ENCODE results near the gene SLC25A3. TPM values are rescaled to one million over a fixed set of nuclear protein-coding genes. Genes with fewer than 3 reads are reported as not detected.
A peak's percentile ranks its signal among the peaks of the same experiment; 100 is the strongest.
"Not testable (repeated sequence)": the region's sequence is repeated elsewhere in the genome, so short reads cannot be mapped to it uniquely, and the experiment has no call there.

Gene SLC25A3
- total RNA-seq, 1 experiment from 2014 or later, result 547 TPM

DNA sequence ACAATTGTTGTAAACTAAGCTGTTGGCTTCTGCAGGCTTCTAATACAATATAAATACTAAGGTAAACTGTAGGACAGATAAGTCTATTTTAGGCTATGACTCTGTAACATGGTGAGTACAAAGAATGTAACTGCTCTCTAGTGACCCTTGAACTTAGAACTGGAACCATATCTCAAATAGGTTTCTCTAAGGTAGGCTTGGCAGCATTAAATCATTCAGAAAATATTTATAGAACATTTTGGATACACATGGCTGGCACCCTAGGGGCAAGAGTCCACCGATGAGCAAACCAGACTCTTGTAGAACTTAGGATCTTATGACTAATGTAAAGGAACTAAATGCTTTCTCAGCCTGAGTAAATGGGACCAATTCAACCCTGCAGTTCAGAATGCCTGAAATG lies 19.4 kb upstream of the SLC25A3 start:
- Histone ChIP-seq H3K36me3 (ENCODE audit: low read depth, low read length) (no peaks in the 10 kb centered on the region), H3F3A (ENCODE audit: low read length, unreplicated experiment) (no peaks in the 10 kb centered on the region), H3K9ac (ENCODE audit: low read length) (no peak overlapping the region), H3K4me2 (ENCODE audit: low read length) (no peak overlapping the region), H2AFZ (ENCODE audit: low read length) (no peak overlapping the region), H4K20me1 (ENCODE audit: low read length) (no peaks in the 10 kb centered on the region), H3K9me2 (replicated peaks; ENCODE audit: low read length) (no peaks in the 10 kb centered on the region), H3K4me3 (ENCODE audit: low read length) (no peak overlapping the region), H3K27me3 (ENCODE audit: low read length) (no peaks in the 10 kb centered on the region), H3K27ac (ENCODE audit: low read length) (no peak overlapping the region), H3K79me2 (ENCODE audit: low read length) (no peaks in the 10 kb centered on the region), H3K9me3 (ENCODE audit: low read length) (no peaks in the 10 kb centered on the region), H3K4me1 (ENCODE audit: insufficient read depth, low read length) (peaks cover 6% of the 10 kb centered on the region)
- ATAC-seq, result peak; percentile 88
- intact Hi-C loops (cut with micrococcal nuclease), result no loop called here
- TF ChIP-seq EZH2 (IDR thresholded peaks at IDR 0.05; ENCODE audit: low read length, unreplicated experiment), result no peak
- TF ChIP-seq EZH2phosphoT487 (IDR thresholded peaks at IDR 0.05; ENCODE audit: borderline replicate concordance, low read length), result no peak
- TF ChIP-seq, protein P1, sequence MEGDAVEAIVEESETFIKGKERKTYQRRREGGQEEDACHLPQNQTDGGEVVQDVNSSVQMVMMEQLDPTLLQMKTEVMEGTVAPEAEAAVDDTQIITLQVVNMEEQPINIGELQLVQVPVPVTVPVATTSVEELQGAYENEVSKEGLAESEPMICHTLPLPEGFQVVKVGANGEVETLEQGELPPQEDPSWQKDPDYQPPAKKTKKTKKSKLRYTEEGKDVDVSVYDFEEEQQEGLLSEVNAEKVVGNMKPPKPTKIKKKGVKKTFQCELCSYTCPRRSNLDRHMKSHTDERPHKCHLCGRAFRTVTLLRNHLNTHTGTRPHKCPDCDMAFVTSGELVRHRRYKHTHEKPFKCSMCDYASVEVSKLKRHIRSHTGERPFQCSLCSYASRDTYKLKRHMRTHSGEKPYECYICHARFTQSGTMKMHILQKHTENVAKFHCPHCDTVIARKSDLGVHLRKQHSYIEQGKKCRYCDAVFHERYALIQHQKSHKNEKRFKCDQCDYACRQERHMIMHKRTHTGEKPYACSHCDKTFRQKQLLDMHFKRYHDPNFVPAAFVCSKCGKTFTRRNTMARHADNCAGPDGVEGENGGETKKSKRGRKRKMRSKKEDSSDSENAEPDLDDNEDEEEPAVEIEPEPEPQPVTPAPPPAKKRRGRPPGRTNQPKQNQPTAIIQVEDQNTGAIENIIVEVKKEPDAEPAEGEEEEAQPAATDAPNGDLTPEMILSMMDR (conservative IDR thresholded peaks at IDR 0.05; ENCODE audit: low read depth, low read length), result no peak
- no TSS peak for BruUV-seq (replicated peaks)
- peak; percentile 73 for DNase-seq
- ChIA-PET POLR2A (ENCODE audit: unreplicated experiment) (no interaction called here), CTCF (no interaction called here)

DNA sequence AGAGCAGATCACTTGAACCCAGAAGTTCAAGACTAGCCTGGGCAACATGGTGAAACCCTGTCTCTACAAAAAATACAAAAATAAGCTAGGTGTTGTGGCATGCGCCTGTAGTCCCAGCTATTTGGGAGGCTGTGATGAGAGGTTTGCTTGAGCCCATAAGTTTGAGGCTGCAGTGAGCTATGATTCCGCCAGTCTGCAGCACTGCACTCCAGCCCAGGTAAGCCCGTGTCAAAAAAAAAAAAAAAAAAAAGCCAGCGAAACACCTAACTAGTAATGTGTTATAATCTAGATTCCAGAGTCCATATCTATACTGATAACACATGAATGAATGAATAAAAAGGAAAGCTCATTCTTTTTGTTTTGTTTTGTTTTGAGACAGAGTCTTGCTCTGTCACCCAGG lies 18.5 kb upstream of the SLC25A3 start:
- no peak for ATAC-seq
- no peaks in the 10 kb centered on the region for H3K36me3 ChIP-seq (ENCODE audit: low read depth, low read length)
- H3K4me2 ChIP-seq (ENCODE audit: low read length), result no peak overlapping the region
- no peak overlapping the region for H3K27ac ChIP-seq (ENCODE audit: low read length)
- H3K9me3 ChIP-seq (ENCODE audit: low read length), result no peaks in the 10 kb centered on the region
- H3K9me2 ChIP-seq (replicated peaks; ENCODE audit: low read length), result no peaks in the 10 kb centered on the region
- CTCF ChIA-PET, result interaction anchor here (0.6 kb wide), 1 partner anchor 38 kb away, joined by 3 read pairs; no protein-coding TSS in a partner anchor
- peaks cover 6% of the 10 kb centered on the region for H3K4me1 ChIP-seq (ENCODE audit: insufficient read depth, low read length)
- H2AFZ ChIP-seq (ENCODE audit: low read length), result no peak overlapping the region
- intact Hi-C loops (cut with micrococcal nuclease), result no loop called here
- no peaks in the 10 kb centered on the region for H3K27me3 ChIP-seq (ENCODE audit: low read length)
- no TSS peak for BruUV-seq (replicated peaks)
- TF ChIP-seq, protein P1 (conservative IDR thresholded peaks at IDR 0.05; ENCODE audit: low read depth, low read length), result no peak
- TF ChIP-seq EZH2phosphoT487 (IDR thresholded peaks at IDR 0.05; ENCODE audit: borderline replicate concordance, low read length) (no peak), EZH2 (IDR thresholded peaks at IDR 0.05; ENCODE audit: low read length, unreplicated experiment) (no peak)
- DNase-seq, result no peak
- no peaks in the 10 kb centered on the region for H4K20me1 ChIP-seq (ENCODE audit: low read length)
- no peaks in the 10 kb centered on the region for H3K79me2 ChIP-seq (ENCODE audit: low read length)
- H3F3A ChIP-seq (ENCODE audit: low read length, unreplicated experiment), result no peaks in the 10 kb centered on the region
- POLR2A ChIA-PET (ENCODE audit: unreplicated experiment), result no interaction called here
- no peak overlapping the region for H3K4me3 ChIP-seq (ENCODE audit: low read length)
- no peak overlapping the region for H3K9ac ChIP-seq (ENCODE audit: low read length)

DNA sequence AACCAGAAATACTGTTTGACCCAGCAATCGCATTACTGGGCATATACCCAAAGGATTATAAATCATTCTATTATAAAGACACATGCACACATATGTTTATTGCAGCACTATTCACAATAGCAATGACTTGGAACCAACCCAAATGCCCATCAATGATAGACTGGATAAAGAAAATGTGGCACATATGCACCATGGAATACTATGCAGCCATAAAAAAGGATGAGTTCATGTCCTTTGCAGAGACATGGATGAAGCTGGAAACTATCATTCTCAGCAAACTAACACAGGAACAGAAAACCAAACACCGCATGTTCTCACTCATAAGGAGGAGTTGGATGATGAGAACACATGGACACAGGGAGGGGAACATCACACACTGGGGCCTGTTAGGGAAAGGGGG lies 16.7 kb upstream of the SLC25A3 start:
- H3F3A ChIP-seq (ENCODE audit: low read length, unreplicated experiment); DNase-seq; BruUV-seq (replicated peaks); H3K9me2 ChIP-seq (replicated peaks; ENCODE audit: low read length); H3K4me2 ChIP-seq (ENCODE audit: low read length); H3K9ac ChIP-seq (ENCODE audit: low read length); H2AFZ ChIP-seq (ENCODE audit: low read length); H3K27ac ChIP-seq (ENCODE audit: low read length); H3K27me3 ChIP-seq (ENCODE audit: low read length); H3K4me3 ChIP-seq (ENCODE audit: low read length); H3K9me3 ChIP-seq (ENCODE audit: low read length); H3K4me1 ChIP-seq (ENCODE audit: insufficient read depth, low read length); H3K79me2 ChIP-seq (ENCODE audit: low read length); POLR2A ChIA-PET (ENCODE audit: unreplicated experiment); H4K20me1 ChIP-seq (ENCODE audit: low read length); H3K36me3 ChIP-seq (ENCODE audit: low read depth, low read length); intact Hi-C loops (cut with micrococcal nuclease); ATAC-seq; CTCF ChIA-PET: not testable (repeated sequence)

Measured in PC-3 (cell line).